Measurements from ENCODE around the gene SP4. TPM values are rescaled to one million over a fixed set of nuclear protein-coding genes. Genes with fewer than 3 reads are reported as not detected.
"Not testable (repeated sequence)": the region's sequence is repeated elsewhere in the genome, so short reads cannot be mapped to it uniquely, and the experiment has no call there.

SP4 gene
- polyA plus RNA-seq, 1 donor from 2014 or later: 12.6 TPM

DNA sequence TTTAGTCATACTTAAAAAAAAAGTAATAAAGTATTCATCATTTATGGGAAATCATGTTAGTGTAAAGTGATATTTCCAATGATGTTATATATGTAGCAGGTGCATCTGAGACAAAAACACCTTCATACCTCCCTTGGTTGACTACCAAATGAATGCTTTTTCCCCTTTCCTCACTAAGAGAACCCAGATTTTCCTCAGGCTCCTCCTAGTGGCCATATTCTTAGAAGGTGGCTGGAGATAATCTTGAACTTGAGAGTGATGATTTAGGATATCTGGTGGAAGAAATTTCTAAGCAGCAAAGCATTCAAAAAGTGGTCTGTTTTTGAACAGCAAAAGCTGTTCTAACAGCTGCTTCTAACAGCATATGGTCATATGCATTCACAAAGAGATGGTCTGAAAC, 98.1 kb downstream of the SP4 start:
- H3K9me3 Mint-ChIP-seq: peaks cover 0 to 6% (median 0%) of the 10 kb centered on the region in 3 donors
- H3K4me1 Mint-ChIP-seq: no peaks in the 10 kb centered on the region
- no peak overlapping the region for H3K27ac Mint-ChIP-seq
- H3K4me3 Mint-ChIP-seq: no peak overlapping the region
- H3K27me3 Mint-ChIP-seq: no peaks in the 10 kb centered on the region
- no peaks in the 10 kb centered on the region for H3K36me3 Mint-ChIP-seq

DNA sequence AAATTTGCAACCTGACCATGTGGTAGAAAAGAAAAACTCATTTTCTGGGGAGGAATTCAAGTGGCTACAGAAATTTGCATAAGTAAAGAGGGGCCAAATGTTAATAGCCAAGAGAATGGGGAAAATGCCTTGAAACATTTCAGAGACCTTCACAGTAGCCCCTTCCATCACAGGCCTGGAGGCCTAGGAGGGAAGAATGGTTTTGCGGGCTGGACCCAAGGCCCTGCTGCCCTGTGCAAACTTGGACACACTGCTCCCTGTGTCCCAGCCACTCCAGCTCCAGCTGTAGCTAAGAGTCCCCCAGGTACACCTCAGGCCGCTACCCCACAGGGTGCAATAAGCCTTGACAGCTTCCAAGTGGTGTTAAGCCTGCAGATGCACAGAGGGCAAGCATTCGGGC, 98.6 kb downstream of the SP4 start:
- Mint-ChIP-seq H3K4me3 (no peak overlapping the region), H3K27ac (no peak overlapping the region), H3K9me3 (peaks cover 0 to 6% (median 2%) of the 10 kb centered on the region in 3 donors), H3K27me3 (no peaks in the 10 kb centered on the region), H3K4me1 (no peaks in the 10 kb centered on the region), H3K36me3 (peaks cover 2% of the 10 kb centered on the region)

GRCh38 chr7:21532485-21532884, 104.6 kb downstream of the SP4 start:
- not testable (repeated sequence) for H3K9me3 Mint-ChIP-seq, H3K27ac Mint-ChIP-seq, H3K27me3 Mint-ChIP-seq, H3K36me3 Mint-ChIP-seq, H3K4me1 Mint-ChIP-seq
- peak overlapping the region in 1 of 4 donors; percentile 27 for H3K4me3 Mint-ChIP-seq

DNA sequence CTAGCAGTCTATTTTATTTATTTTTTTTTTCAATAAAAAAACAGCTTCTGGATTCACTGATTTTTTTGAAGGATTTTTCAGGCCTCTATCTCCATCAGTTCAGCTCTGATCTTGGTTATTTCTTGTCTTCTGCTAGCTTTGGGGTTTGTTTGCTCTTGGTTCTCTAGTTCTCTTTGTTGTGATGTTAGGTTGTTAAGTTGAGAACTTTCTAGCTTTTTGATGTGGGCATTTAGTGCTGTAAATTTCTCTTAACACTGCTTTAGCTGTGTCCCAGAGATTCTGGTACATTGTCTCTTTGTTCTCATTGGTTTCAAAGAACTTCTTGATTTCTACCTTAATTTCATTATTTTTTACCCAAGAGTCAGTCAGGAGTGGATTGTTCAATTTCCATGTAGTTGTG, 105.8 kb downstream of the SP4 start:
- H3K27ac Mint-ChIP-seq, H3K36me3 Mint-ChIP-seq, H3K27me3 Mint-ChIP-seq, H3K4me1 Mint-ChIP-seq: not testable (repeated sequence)
- Mint-ChIP-seq H3K9me3 (peaks cover 0 to 11% (median 0%) of the 10 kb centered on the region in 3 donors), H3K4me3 (peak overlapping the region in 1 of 4 donors; percentile 15)

- H3K27ac Mint-ChIP-seq, H3K9me3 Mint-ChIP-seq, H3K27me3 Mint-ChIP-seq, H3K4me3 Mint-ChIP-seq, H3K36me3 Mint-ChIP-seq, H3K4me1 Mint-ChIP-seq: not testable (repeated sequence)
These were observed 108.7 kb downstream of the SP4 start for GRCh38 chr7:21536445-21537118.

DNA sequence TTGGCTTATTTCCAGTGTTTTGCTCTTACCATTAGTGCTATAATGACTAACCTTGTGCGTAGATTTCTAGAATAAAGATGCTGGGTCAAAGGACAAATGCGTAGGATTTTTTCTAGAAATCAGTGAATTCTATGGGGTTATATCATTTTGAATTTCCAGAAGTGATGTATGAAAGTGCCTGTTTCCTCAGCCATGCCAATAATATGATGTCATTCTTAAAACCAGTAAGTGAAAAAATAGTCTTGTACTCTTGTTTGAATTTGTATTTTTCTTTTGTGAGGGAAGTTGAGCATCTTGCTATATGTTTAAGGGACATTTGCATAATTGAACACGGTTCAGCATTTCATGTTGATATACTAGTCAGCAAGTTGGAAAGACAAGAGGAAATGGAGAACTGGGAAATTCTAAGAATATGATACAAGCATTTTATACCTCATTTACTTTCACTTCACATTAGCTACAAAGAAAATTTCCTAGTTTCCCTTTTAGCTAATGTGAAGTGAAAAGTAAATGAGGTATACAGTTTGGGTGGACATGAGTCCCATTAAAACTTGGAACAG, 111.1 kb downstream of the SP4 start:
- Mint-ChIP-seq H3K27ac (no peak overlapping the region), H3K4me3 (no peak overlapping the region), H3K27me3 (peaks cover 24% of the 10 kb centered on the region), H3K9me3 (peaks cover 0 to 9% (median 0%) of the 10 kb centered on the region in 3 donors), H3K4me1 (peaks cover 1 to 5% (median 2%) of the 10 kb centered on the region in 3 donors), H3K36me3 (no peaks in the 10 kb centered on the region)

DNA sequence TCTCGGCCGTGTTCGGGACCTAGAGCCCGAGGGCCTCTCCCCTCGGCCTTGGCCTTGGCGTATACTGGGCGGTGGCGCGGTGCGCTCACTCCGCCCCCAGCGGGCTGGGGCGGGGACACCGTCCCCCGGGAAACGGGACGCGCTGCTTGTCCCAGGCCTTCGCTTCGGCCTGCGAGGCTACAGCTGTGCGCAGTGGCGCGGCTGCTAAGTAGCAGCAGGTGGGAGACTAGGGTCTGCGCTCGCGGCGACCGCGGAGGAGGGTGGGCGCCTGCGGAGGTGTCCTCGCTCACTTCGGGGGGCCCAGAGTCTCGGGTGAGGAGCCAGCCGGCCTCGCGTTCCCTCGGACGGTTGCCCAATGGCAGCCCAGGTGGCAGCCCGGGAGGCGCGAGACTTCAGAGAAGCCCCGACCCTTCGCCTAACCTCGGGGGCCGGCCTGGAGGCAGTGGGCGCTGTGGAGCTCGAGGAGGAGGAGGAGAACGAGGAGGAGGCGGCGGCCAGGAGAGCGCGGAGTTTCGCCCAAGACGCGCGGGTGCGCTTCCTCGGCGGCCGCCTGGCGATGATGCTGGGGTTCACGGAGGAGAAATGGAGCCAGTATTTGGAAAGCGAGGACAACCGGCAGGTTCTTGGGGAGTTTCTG, 115.1 kb downstream of the SP4 start, which contains the start of gene DNAH11:
DNAH11 (plus strand) TSS at position 149 of the 637 bp plus-strand sequence; CDS start at position 356, 207 bp downstream.
- Mint-ChIP-seq H3K4me3 (peak within 1 kb of the TSS in 3 of 4 donors; percentile 56 to 69 (median 63)), H3K27ac (no peak within 1 kb of the TSS), H3K27me3 (peaks cover 36% of the 10 kb centered on the region), H3K4me1 (peaks cover 2 to 8% (median 7%) of the 10 kb centered on the region in 3 donors), H3K36me3 (no peaks in the 10 kb centered on the region), H3K9me3 (peaks cover 0 to 4% (median 0%) of the 10 kb centered on the region in 3 donors)

GRCh38 chr7:21543528-21544302, 115.8 kb downstream of the SP4 start:
- Mint-ChIP-seq H3K4me3 (peak overlapping the region in 3 of 4 donors; percentile 56 to 63 (median 56)), H3K27ac (no peak overlapping the region), H3K27me3 (peaks cover 36% of the 10 kb centered on the region), H3K36me3 (no peaks in the 10 kb centered on the region), H3K4me1 (peaks cover 2 to 8% (median 7%) of the 10 kb centered on the region in 3 donors), H3K9me3 (peaks cover 0 to 4% (median 0%) of the 10 kb centered on the region in 3 donors)

DNA sequence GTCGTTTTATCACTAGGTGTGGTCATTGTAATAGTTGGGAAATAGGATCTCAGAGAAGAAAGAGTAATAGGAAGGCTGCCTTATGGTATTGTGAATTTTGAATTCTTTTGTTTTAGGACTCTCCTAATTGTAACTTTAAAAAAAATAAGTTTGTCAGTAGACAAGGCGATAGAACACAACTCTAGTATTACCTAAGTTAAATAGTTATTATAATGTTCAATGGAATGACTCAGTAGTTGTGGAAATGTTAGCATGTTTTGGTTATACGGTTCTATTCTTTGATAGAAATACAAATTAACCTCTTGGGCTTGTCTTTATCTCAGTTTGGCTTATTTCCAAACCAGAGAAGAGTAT, 116.4 kb downstream of the SP4 start:
- Mint-ChIP-seq H3K4me3 (no peak overlapping the region), H3K36me3 (no peaks in the 10 kb centered on the region), H3K9me3 (peaks cover 0 to 4% (median 0%) of the 10 kb centered on the region in 3 donors), H3K4me1 (peaks cover 2 to 8% (median 7%) of the 10 kb centered on the region in 3 donors), H3K27me3 (peaks cover 36% of the 10 kb centered on the region), H3K27ac (no peak overlapping the region)

GRCh38 chr7:21544715-21545114, 116.8 kb downstream of the SP4 start:
- H3K9me3 Mint-ChIP-seq: peaks cover 0 to 2% (median 0%) of the 10 kb centered on the region in 3 donors
- no peaks in the 10 kb centered on the region for H3K36me3 Mint-ChIP-seq
- no peak overlapping the region for H3K27ac Mint-ChIP-seq
- no peak overlapping the region for H3K4me3 Mint-ChIP-seq
- peaks cover 2 to 8% (median 7%) of the 10 kb centered on the region in 3 donors for H3K4me1 Mint-ChIP-seq
- H3K27me3 Mint-ChIP-seq: peaks cover 36% of the 10 kb centered on the region

GRCh38 chr7:21547501-21547900, 119.6 kb downstream of the SP4 start:
- Mint-ChIP-seq H3K4me1 (peaks cover 2 to 8% (median 7%) of the 10 kb centered on the region in 3 donors), H3K27ac (no peak overlapping the region), H3K27me3 (peaks cover 28% of the 10 kb centered on the region), H3K9me3 (peaks cover 0 to 2% (median 0%) of the 10 kb centered on the region in 3 donors), H3K4me3 (no peak overlapping the region), H3K36me3 (no peaks in the 10 kb centered on the region)

DNA sequence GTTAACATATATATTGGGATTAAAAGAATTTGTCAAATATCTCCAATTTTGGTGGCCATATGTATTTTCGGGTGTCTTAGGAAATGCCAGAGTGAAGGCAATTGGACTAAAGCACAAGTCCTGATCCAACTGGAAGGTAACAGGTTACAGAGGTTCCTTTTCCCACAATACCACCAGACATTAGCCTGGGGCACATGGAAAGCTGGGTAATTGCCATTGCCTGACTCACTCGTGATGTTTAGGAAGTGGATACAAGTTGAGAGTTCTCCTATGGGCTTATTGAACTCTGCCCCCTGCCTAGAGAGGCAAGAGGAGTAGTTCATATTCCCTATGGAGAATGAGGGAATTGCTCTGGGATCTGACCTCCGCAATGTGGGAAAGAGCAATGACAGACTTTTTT, 120.6 kb downstream of the SP4 start:
- Mint-ChIP-seq H3K4me3 (no peak overlapping the region), H3K36me3 (no peaks in the 10 kb centered on the region), H3K4me1 (peaks cover 4 to 8% (median 6%) of the 10 kb centered on the region in 3 donors), H3K27me3 (peaks cover 21% of the 10 kb centered on the region), H3K27ac (no peak overlapping the region), H3K9me3 (peaks cover 0 to 2% (median 0%) of the 10 kb centered on the region in 3 donors)

- Mint-ChIP-seq H3K4me1 (peaks cover 0 to 4% (median 2%) of the 10 kb centered on the region in 3 donors), H3K27me3 (peaks cover 11% of the 10 kb centered on the region), H3K27ac (no peak overlapping the region), H3K36me3 (no peaks in the 10 kb centered on the region), H3K4me3 (no peak overlapping the region), H3K9me3 (no peaks in the 10 kb centered on the region)
These were observed 122.2 kb downstream of the SP4 start for GRCh38 chr7:21550076-21550475.

DNA sequence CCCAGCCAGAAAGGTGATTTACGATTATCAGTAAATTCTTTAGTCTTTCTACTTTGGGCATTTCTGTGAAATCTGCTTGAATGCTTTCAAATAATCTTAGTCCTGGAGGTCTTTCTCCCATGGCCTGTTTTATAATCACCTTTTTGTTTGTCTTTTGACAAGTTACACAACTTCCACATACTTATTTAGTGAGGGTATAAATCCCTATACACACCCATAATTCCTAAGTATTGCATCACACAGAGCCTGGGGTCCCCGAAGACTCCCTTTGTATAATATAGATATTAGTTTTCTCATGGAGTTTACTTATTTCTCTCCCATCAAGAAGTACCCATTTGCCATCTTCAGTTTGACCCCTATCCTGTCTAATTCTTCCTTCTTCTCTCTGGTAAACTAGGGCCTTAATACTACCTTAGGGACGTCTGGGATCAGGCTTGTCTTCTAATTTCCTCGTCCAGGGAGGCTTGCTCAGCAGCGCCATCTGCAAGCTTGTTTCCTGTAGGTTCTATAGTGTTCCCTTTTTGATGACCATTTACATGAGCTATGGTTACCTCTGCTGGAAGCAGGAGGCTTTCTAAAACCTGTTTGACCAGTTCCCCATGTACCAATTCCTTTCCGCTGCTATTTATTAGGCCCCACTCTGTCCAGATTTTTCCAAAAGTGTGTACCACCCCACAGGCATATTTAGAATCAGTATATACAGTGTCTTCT, 123.1 kb downstream of the SP4 start:
- Mint-ChIP-seq H3K4me3 (no peak overlapping the region), H3K27ac (no peak overlapping the region), H3K27me3 (peaks cover 11% of the 10 kb centered on the region), H3K36me3 (no peaks in the 10 kb centered on the region), H3K9me3 (no peaks in the 10 kb centered on the region), H3K4me1 (peaks cover 0 to 2% (median 0%) of the 10 kb centered on the region in 3 donors)

All from IgD-negative memory B cell (primary cell).